Measurements from ENCODE around the gene CLSTN1. TPM values are rescaled to one million over a fixed set of nuclear protein-coding genes. Genes with fewer than 3 reads are reported as not detected.

The CLSTN1 gene
- total RNA-seq, 1 donor from 2014 or later, result 179 TPM

- DNase-seq (ENCODE audit: extremely low spot score, unreplicated experiment), result no peak
- Mint-ChIP-seq H3K27me3 (ENCODE audit: unreplicated experiment) (no peaks in the 10 kb centered on the region), H3K36me3 (ENCODE audit: unreplicated experiment) (peaks cover 4% of the 10 kb centered on the region), H3K27ac (ENCODE audit: unreplicated experiment) (no peak overlapping the region), H3K4me1 (ENCODE audit: unreplicated experiment) (peaks cover 20% of the 10 kb centered on the region), H3K9me3 (ENCODE audit: unreplicated experiment) (peaks cover 5% of the 10 kb centered on the region), H3K4me3 (ENCODE audit: unreplicated experiment) (no peak overlapping the region)
- TF ChIP-seq CTCF (IDR thresholded peaks at IDR 0.05), result no peak
Observed at GRCh38 chr1:9703165-9703509, 120.6 kb downstream of the CLSTN1 start.

GRCh38 chr1:9701665-9702064 lies 122.1 kb downstream of the CLSTN1 start:
- Mint-ChIP-seq H3K27me3 (ENCODE audit: unreplicated experiment) (no peaks in the 10 kb centered on the region), H3K27ac (ENCODE audit: unreplicated experiment) (no peak overlapping the region), H3K36me3 (ENCODE audit: unreplicated experiment) (peaks cover 4% of the 10 kb centered on the region), H3K9me3 (ENCODE audit: unreplicated experiment) (peaks cover 5% of the 10 kb centered on the region), H3K4me3 (ENCODE audit: unreplicated experiment) (no peak overlapping the region), H3K4me1 (ENCODE audit: unreplicated experiment) (peaks cover 20% of the 10 kb centered on the region)
- DNase-seq (ENCODE audit: extremely low spot score, unreplicated experiment), result no peak
- TF ChIP-seq CTCF (IDR thresholded peaks at IDR 0.05), result no peak

GRCh38 chr1:9700340-9700739 lies 123.4 kb downstream of the CLSTN1 start:
- TF ChIP-seq CTCF (IDR thresholded peaks at IDR 0.05), result no peak
- H3K27ac Mint-ChIP-seq (ENCODE audit: unreplicated experiment), result peak overlapping the region; percentile 45

GRCh38 chr1:9699361-9699760 lies 124.4 kb downstream of the CLSTN1 start:
- Mint-ChIP-seq H3K27ac (ENCODE audit: unreplicated experiment) (no peak overlapping the region), H3K4me1 (ENCODE audit: unreplicated experiment) (peaks cover 11% of the 10 kb centered on the region), H3K36me3 (ENCODE audit: unreplicated experiment) (peaks cover 4% of the 10 kb centered on the region), H3K9me3 (ENCODE audit: unreplicated experiment) (peaks cover 5% of the 10 kb centered on the region), H3K4me3 (ENCODE audit: unreplicated experiment) (no peak overlapping the region), H3K27me3 (ENCODE audit: unreplicated experiment) (no peaks in the 10 kb centered on the region)
- no peak for TF ChIP-seq CTCF (IDR thresholded peaks at IDR 0.05)
- no peak for DNase-seq (ENCODE audit: extremely low spot score, unreplicated experiment)

More at GRCh38 chr1:9700340-9700739, 123.4 kb downstream of the CLSTN1 start:
- Mint-ChIP-seq H3K9me3 (ENCODE audit: unreplicated experiment) (peaks cover 5% of the 10 kb centered on the region), H3K4me3 (ENCODE audit: unreplicated experiment) (no peak overlapping the region), H3K27me3 (ENCODE audit: unreplicated experiment) (no peaks in the 10 kb centered on the region), H3K4me1 (ENCODE audit: unreplicated experiment) (peaks cover 15% of the 10 kb centered on the region), H3K36me3 (ENCODE audit: unreplicated experiment) (peaks cover 4% of the 10 kb centered on the region)
- no peak for DNase-seq (ENCODE audit: extremely low spot score, unreplicated experiment)

GRCh38 chr1:9696793-9697192 lies 127.0 kb downstream of the CLSTN1 start:
- Mint-ChIP-seq H3K27me3 (ENCODE audit: unreplicated experiment) (no peaks in the 10 kb centered on the region), H3K27ac (ENCODE audit: unreplicated experiment) (no peak overlapping the region), H3K9me3 (ENCODE audit: unreplicated experiment) (no peaks in the 10 kb centered on the region), H3K36me3 (ENCODE audit: unreplicated experiment) (no peaks in the 10 kb centered on the region), H3K4me1 (ENCODE audit: unreplicated experiment) (peaks cover 13% of the 10 kb centered on the region), H3K4me3 (ENCODE audit: unreplicated experiment) (no peak overlapping the region)
- TF ChIP-seq CTCF (IDR thresholded peaks at IDR 0.05), result no peak
- no peak for DNase-seq (ENCODE audit: extremely low spot score, unreplicated experiment)

All from osteocyte (in vitro differentiated cells).